Activated gamma-delta T cell treated with anti-CD3 and anti-CD28 coated beads, Interleukin-2, amount 50 U/mL, for 16 hours (primary cell): Measurements from ENCODE around the gene ZNRF1.
A peak's percentile ranks its signal among the peaks of the same experiment; 100 is the strongest.
"Not testable (repeated sequence)": the region's sequence is repeated elsewhere in the genome, so short reads cannot be mapped to it uniquely, and the experiment has no call there.

Experiments used
- DNase-seq: peaks from one replicate; pipeline ENCODE4 v3.0.0-alpha.2; 2020; ENCODE audit warnings: low read depth

Gene ZNRF1

GRCh38 chr16:74998481-74999218 is at the start of gene ZNRF1:
Gene ZNRF1, plus strand, starts transcription at chr16:74999024. Its CDS starts 648 bp downstream, at chr16:74999672.
- DNase-seq, result peak; percentile 75

GRCh38 chr16:74949309-74949708 is 49.5 kb upstream of the ZNRF1 start:
- DNase-seq, result no peak

GRCh38 chr16:74950511-74950910 is 48.3 kb upstream of the ZNRF1 start:
- no peak for DNase-seq

GRCh38 chr16:74951206-74951605 is 47.6 kb upstream of the ZNRF1 start:
- no peak for DNase-seq

- DNase-seq, result no peak
These were observed 47.1 kb upstream of the ZNRF1 start for GRCh38 chr16:74951681-74952080.

GRCh38 chr16:74954763-74955162 is 44.1 kb upstream of the ZNRF1 start:
- DNase-seq, result no peak

GRCh38 chr16:74973304-74973703 is 25.5 kb upstream of the ZNRF1 start:
- no peak for DNase-seq

GRCh38 chr16:74975591-74975990 is 23.2 kb upstream of the ZNRF1 start:
- no peak for DNase-seq

- no peak for DNase-seq
These were observed 16.6 kb upstream of the ZNRF1 start for GRCh38 chr16:74982256-74982655.

- no peak for DNase-seq
These were observed 14.7 kb upstream of the ZNRF1 start for GRCh38 chr16:74984194-74984528.

- DNase-seq, result peak; percentile 97
These were observed 14.1 kb upstream of the ZNRF1 start, which contains the start of gene WDR59 for GRCh38 chr16:74984529-74985296. Gene WDR59, minus strand, starts transcription at chr16:74985123. Its CDS starts 106 bp downstream, at chr16:74985017.

- no peak for DNase-seq
These were observed 11.7 kb upstream of the ZNRF1 start for GRCh38 chr16:74987027-74987681.

- not testable (repeated sequence) for DNase-seq
These were observed 9.0 kb upstream of the ZNRF1 start for GRCh38 chr16:74989864-74990263.

GRCh38 chr16:74990832-74991231 is 8.0 kb upstream of the ZNRF1 start:
- DNase-seq, result no peak

- no peak for DNase-seq
These were observed 7.6 kb upstream of the ZNRF1 start for GRCh38 chr16:74991268-74991592.

- DNase-seq, result no peak
These were observed 7.0 kb upstream of the ZNRF1 start for GRCh38 chr16:74991593-74992403.

GRCh38 chr16:74995986-74996385 is 2.8 kb upstream of the ZNRF1 start:
- DNase-seq, result no peak

GRCh38 chr16:74997042-74997491 is 1.8 kb upstream of the ZNRF1 start:
- no peak for DNase-seq

- no peak for DNase-seq
These were observed 390 bp downstream of the ZNRF1 start for GRCh38 chr16:74999219-74999608.

- DNase-seq, result peak; percentile 41
These were observed 1.0 kb downstream of the ZNRF1 start for GRCh38 chr16:74999609-75000480.

- no peak for DNase-seq
These were observed 1.8 kb downstream of the ZNRF1 start for GRCh38 chr16:75000481-75001081.
